OCI-LY1 (cell line): Measurements from ENCODE around the gene ENTPD3.

Experiments used
- H2AFZ ChIP-seq: fragments of 200-600 bp; sonication (generic), shearing (Covaris generic); 2 replicates; pipeline ENCODE4 v1.6.0; 2014; ENCODE audit warnings: antibody characterized with exemption, mild to moderate bottlenecking, low read length
- H3F3A ChIP-seq: fragments of 200-600 bp; sonication (generic), shearing (Covaris generic); 2 replicates; pipeline ENCODE4 v1.6.0; 2014; ENCODE audit warnings: mild to moderate bottlenecking, antibody characterized with exemption, low read length, moderate library complexity; ENCODE audit not compliant: insufficient read depth
- H3K27ac ChIP-seq: fragments of 200-600 bp; sonication (generic); 2 replicates; pipeline ENCODE4 v1.5.1; 2014; ENCODE audit warnings: low read length, mixed run types, mild to moderate bottlenecking, low read depth; ENCODE audit not compliant: poor library complexity, severe bottlenecking
- H3K27me3 ChIP-seq: fragments of 200-600 bp; sonication (generic); 2 replicates; pipeline ENCODE4 v1.6.0; 2014; ENCODE audit warnings: antibody characterized with exemption, mild to moderate bottlenecking, low read length, moderate library complexity; ENCODE audit not compliant: insufficient read depth
- H3K36me3 ChIP-seq: fragments of 200-600 bp; sonication (generic); 2 replicates; pipeline ENCODE4 v1.6.1; 2014; ENCODE audit warnings: mild to moderate bottlenecking, antibody characterized with exemption, low read length, moderate library complexity, mixed read lengths; ENCODE audit not compliant: insufficient read depth
- H3K4me1 ChIP-seq: fragments of 200-600 bp; sonication (generic); 2 replicates; pipeline ENCODE4 v1.5.1; 2014; ENCODE audit warnings: mild to moderate bottlenecking, low read length, moderate library complexity; ENCODE audit not compliant: insufficient read depth, severe bottlenecking
- H3K4me2 ChIP-seq: fragments of 200-600 bp; sonication (generic), shearing (Covaris generic); 2 replicates; pipeline ENCODE4 v1.6.1; 2014; ENCODE audit warnings: low read length
- H3K4me3 ChIP-seq: fragments of 200-600 bp; sonication (generic); 2 replicates; pipeline ENCODE4 v1.5.1; 2014; ENCODE audit warnings: low read length, low read depth, mild to moderate bottlenecking, mixed read lengths; ENCODE audit not compliant: poor library complexity, severe bottlenecking
- H3K79me2 ChIP-seq: fragments of 200-600 bp; shearing (Covaris generic); 2 replicates; pipeline ENCODE4 v1.6.1; 2016; ENCODE audit warnings: mixed run types, low read length, mixed read lengths; ENCODE audit not compliant: insufficient read depth
- H3K9ac ChIP-seq: fragments of 200-600 bp; sonication (generic), shearing (Covaris generic); 2 replicates; pipeline ENCODE4 v1.6.1; 2014; ENCODE audit warnings: mild to moderate bottlenecking, low read length, mixed read lengths
- H3K9me2 ChIP-seq: fragments of 200-600 bp; sonication (generic), shearing (Covaris generic); 2 replicates; pipeline ENCODE4 v1.6.1; 2014; ENCODE audit warnings: low read depth, mild to moderate bottlenecking, low read length, mixed read lengths
- H3K9me3 ChIP-seq: fragments of 200-600 bp; shearing (Covaris generic); 2 replicates; pipeline ENCODE4 v1.6.1; 2014; ENCODE audit warnings: low read length, mixed read lengths
- H4K20me1 ChIP-seq: fragments of 200-600 bp; sonication (generic), shearing (Covaris generic); 2 replicates; pipeline ENCODE4 v1.6.0; 2016; ENCODE audit warnings: mild to moderate bottlenecking, low read length; ENCODE audit not compliant: insufficient read depth
- EZH2 ChIP-seq: fragments of 200-600 bp; sonication (generic), shearing (Covaris generic); IDR thresholded peaks from 2 replicates; pipeline ENCODE4 v1.8.0; 2017; ENCODE audit warnings: borderline replicate concordance, mixed run types, mild to moderate bottlenecking, antibody characterized with exemption, low read length, moderate library complexity, mixed read lengths
- TF ChIP-seq, protein P1 (sequence below): fragments of 200-600 bp; sonication (generic), shearing (Covaris generic); IDR thresholded peaks from 2 replicates; pipeline ENCODE4 v1.5.1; 2017; ENCODE audit warnings: mild to moderate bottlenecking, antibody characterized with exemption, low read length, moderate library complexity, mixed read lengths

Gene ENTPD3

DNA sequence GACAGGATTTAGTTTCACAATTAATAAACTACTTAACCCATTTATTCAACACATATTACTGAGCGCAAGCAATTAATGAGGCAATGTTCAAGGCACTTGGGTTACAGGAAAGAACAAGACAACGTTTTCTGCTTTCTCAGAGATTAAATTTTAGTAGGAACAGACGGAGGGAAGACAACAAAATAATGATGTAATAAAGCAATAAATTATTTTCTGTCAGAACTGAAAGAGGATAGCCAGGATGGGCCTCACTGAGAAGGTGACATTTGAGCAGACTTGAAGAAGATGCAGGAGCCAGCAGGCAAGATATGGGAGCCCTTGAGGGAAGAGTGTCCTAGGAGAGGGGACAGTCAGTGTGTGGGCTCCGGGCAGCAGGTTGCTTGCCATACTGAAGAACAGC, 58.9 kb downstream of the ENTPD3 start:
- no peak for TF ChIP-seq EZH2
- TF ChIP-seq, protein P1, sequence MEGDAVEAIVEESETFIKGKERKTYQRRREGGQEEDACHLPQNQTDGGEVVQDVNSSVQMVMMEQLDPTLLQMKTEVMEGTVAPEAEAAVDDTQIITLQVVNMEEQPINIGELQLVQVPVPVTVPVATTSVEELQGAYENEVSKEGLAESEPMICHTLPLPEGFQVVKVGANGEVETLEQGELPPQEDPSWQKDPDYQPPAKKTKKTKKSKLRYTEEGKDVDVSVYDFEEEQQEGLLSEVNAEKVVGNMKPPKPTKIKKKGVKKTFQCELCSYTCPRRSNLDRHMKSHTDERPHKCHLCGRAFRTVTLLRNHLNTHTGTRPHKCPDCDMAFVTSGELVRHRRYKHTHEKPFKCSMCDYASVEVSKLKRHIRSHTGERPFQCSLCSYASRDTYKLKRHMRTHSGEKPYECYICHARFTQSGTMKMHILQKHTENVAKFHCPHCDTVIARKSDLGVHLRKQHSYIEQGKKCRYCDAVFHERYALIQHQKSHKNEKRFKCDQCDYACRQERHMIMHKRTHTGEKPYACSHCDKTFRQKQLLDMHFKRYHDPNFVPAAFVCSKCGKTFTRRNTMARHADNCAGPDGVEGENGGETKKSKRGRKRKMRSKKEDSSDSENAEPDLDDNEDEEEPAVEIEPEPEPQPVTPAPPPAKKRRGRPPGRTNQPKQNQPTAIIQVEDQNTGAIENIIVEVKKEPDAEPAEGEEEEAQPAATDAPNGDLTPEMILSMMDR: no peak
- no peaks in the 10 kb centered on the region for H3K4me1 ChIP-seq
- H3F3A ChIP-seq: no peaks in the 10 kb centered on the region
- no peaks in the 10 kb centered on the region for H3K36me3 ChIP-seq
- H3K9me2 ChIP-seq: no peaks in the 10 kb centered on the region
- H3K27ac ChIP-seq: no peak overlapping the region
- no peaks in the 10 kb centered on the region for H4K20me1 ChIP-seq
- H2AFZ ChIP-seq: no peak overlapping the region
- no peaks in the 10 kb centered on the region for H3K79me2 ChIP-seq
- H3K27me3 ChIP-seq: no peaks in the 10 kb centered on the region
- H3K9me3 ChIP-seq: no peaks in the 10 kb centered on the region
- no peak overlapping the region for H3K4me3 ChIP-seq
- H3K9ac ChIP-seq: no peak overlapping the region
- H3K4me2 ChIP-seq: no peak overlapping the region

DNA sequence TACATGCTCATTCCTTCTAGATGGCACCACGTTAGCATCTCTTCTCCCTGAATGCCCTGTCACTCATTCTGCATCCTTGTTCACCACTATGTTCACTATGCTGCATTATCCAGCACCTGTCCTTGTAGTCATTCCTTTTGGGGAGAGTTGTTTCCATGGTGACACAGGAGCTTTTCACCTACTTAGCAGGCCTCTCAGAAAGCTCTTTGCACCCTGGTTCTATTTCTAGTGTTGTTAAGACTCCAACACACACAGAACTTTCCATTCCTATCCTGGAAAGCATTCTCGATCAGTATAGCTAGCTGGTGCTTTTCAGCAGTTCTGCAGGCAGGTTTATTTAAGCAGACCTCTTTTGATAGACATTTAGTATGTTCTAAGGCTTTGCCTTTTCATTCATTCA, 63.5 kb downstream of the ENTPD3 start:
- H3K9me3 ChIP-seq: no peaks in the 10 kb centered on the region
- H3K4me2 ChIP-seq: no peak overlapping the region
- H2AFZ ChIP-seq: no peak overlapping the region
- no peaks in the 10 kb centered on the region for H3K36me3 ChIP-seq
- no peaks in the 10 kb centered on the region for H3K79me2 ChIP-seq
- peaks cover 27% of the 10 kb centered on the region for H3K4me1 ChIP-seq
- no peak overlapping the region for H3K27ac ChIP-seq
- H3F3A ChIP-seq: 0 out of 2 replicates have a peak, but pooled peaks cover 3% of the 10 kb centered on the region
- H3K4me3 ChIP-seq: no peak overlapping the region
- H3K9ac ChIP-seq: no peak overlapping the region
- no peaks in the 10 kb centered on the region for H4K20me1 ChIP-seq
- no peaks in the 10 kb centered on the region for H3K27me3 ChIP-seq
- no peaks in the 10 kb centered on the region for H3K9me2 ChIP-seq
- TF ChIP-seq, protein P1: no peak
- TF ChIP-seq EZH2: no peak

DNA sequence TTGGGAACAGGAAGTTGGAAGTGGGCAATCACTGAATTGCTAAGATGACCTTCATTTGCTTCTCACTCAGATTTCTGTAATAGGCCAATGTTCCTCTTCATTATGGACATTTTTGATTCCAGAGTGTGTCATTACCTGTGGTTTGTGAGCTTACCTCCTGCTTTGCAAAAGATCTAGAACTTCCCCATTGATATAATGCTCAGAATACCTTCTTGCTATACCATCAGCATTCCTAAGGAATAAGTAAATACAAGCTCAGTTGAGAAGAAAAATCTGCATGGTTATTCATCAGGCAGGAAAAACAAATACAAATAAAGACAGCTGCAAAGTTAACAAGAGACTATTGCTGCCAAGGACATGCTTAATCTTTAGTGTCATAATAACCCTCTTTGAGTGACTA, 64.6 kb downstream of the ENTPD3 start:
- Histone ChIP-seq H3F3A (0 out of 2 replicates have a peak, but pooled peaks cover 3% of the 10 kb centered on the region), H3K9me3 (no peaks in the 10 kb centered on the region), H3K27ac (no peak overlapping the region), H3K9me2 (no peaks in the 10 kb centered on the region), H3K36me3 (no peaks in the 10 kb centered on the region), H3K27me3 (no peaks in the 10 kb centered on the region), H3K4me3 (no peak overlapping the region), H3K79me2 (no peaks in the 10 kb centered on the region), H3K4me2 (no peak overlapping the region), H2AFZ (no peak overlapping the region), H3K9ac (no peak overlapping the region), H4K20me1 (no peaks in the 10 kb centered on the region), H3K4me1 (peaks cover 32% of the 10 kb centered on the region)
- TF ChIP-seq EZH2: no peak
- TF ChIP-seq, protein P1: no peak
